K562 (cell line): ENCODE results near the gene PGF. TPM values are rescaled to one million over a fixed set of nuclear protein-coding genes. Genes with fewer than 3 reads are reported as not detected.
A peak's percentile ranks its signal among the peaks of the same experiment; 100 is the strongest.

ENCODE experiments used
- ATAC-seq: fragments of 200-7000 bp; cut with Tn5 transposase; 3 replicates; pipeline ENCODE4 v1.9.1; 2020; ENCODE audit warnings: moderate library complexity
- BruUV-seq: library from RNA; stranded (reverse); fragments of 400-500 nt; replicated peaks from 2 replicates; lab custom pipeline; 2021; lab: Mats Ljungman, UMichigan
- CTCF ChIA-PET: fragments of 300-600 bp; formaldehyde crosslinking; extraction: SDS; loops from one replicate; lab custom pipeline; 2021; ENCODE audit warnings: low intra/inter-chr PET ratio; lab: Yijun Ruan, JAX
- POLR2A ChIA-PET: fragments of 300-600, 350-650 bp; sonication (Branson Sonifier 250); formaldehyde crosslinking; extraction: SDS; loops from one replicate; lab custom pipeline; 2021; ENCODE audit warnings: antibody characterized with exemption, inconsistent platforms; lab: Yijun Ruan, JAX
- DNase-seq, 4 experiments: peaks; one replicate each; pipeline versions ENCODE4 v3.0.0 to v3.0.0-alpha.2; 2011 to 2018; ENCODE audit warnings: low spot score in 3 of 4, mixed read lengths in 3 of 4; ENCODE audit errors: extremely low read depth in 1 of 4
- FAIRE-seq: peaks from 2 replicates; lab custom pipeline; 2011; peaks lifted over from hg19 to GRCh38; lab: Jason Lieb, UNC
- H2AFZ ChIP-seq: 2 replicates; pipeline ENCODE4 v1.6.0; 2011; ENCODE audit warnings: low read depth, low read length, control low read depth, inconsistent platforms
- H3K27ac ChIP-seq: fragments of 200-600 bp; 3 replicates; pipeline ENCODE4 v1.8.0; 2011; ENCODE audit warnings: low read depth, mild to moderate bottlenecking, control low read depth, inconsistent platforms, low read length, moderate library complexity, mixed read lengths; ENCODE audit errors: extremely low read depth
- H3K27me3 ChIP-seq, 2 experiments: fragments of 300-600 bp in 1 of 2; 2 replicates in 1 of 2; 3 replicates in 1 of 2; pipeline versions ENCODE4 v1.6.0 to v1.8.0; 2011; ENCODE audit warnings: inconsistent platforms in 2 of 2, low read length in 2 of 2, mild to moderate bottlenecking in 1 of 2, mixed read lengths in 1 of 2, moderate library complexity in 1 of 2; ENCODE audit not compliant: control insufficient read depth in 2 of 2, insufficient read depth in 2 of 2
- H3K36me3 ChIP-seq: fragments of 300-600 bp; 3 replicates; pipeline ENCODE4 v1.8.0; 2011; ENCODE audit warnings: mild to moderate bottlenecking, low read length, inconsistent platforms; ENCODE audit not compliant: control insufficient read depth, insufficient read depth
- H3K4me1 ChIP-seq, 2 experiments: fragments of 200-600 bp in 1 of 2; replicated peaks in 1 of 2; 2 replicates in 1 of 2; 3 replicates in 1 of 2; pipeline versions ENCODE4 v1.5.1 to v1.8.0; 2011; ENCODE audit warnings: inconsistent platforms in 2 of 2, low read length in 2 of 2, mild to moderate bottlenecking in 1 of 2, mixed read lengths in 1 of 2, moderate library complexity in 1 of 2; ENCODE audit not compliant: control insufficient read depth in 2 of 2, insufficient read depth in 2 of 2
- H3K4me2 ChIP-seq: 2 replicates; pipeline ENCODE4 v1.6.1; 2011; ENCODE audit warnings: low read length, control low read depth, inconsistent platforms, mixed read lengths; ENCODE audit not compliant: insufficient read depth
- H3K4me3 ChIP-seq: fragments of 200-600 bp; sonication (generic), shearing (Covaris generic); 2 replicates; pipeline ENCODE4 v1.5.1; 2016; ENCODE audit warnings: control low read depth, inconsistent platforms
- H3K79me2 ChIP-seq: fragments of 200-600 bp; 3 replicates; pipeline ENCODE4 v1.8.0; 2011; ENCODE audit warnings: low read length, inconsistent platforms; ENCODE audit not compliant: control insufficient read depth, insufficient read depth
- H3K9ac ChIP-seq, 2 experiments: 2 replicates each; pipeline versions ENCODE4 v1.6.0 to v1.6.1; 2011; ENCODE audit warnings: low read depth in 2 of 2, low read length in 2 of 2, control low read depth in 1 of 2, inconsistent platforms in 1 of 2, mild to moderate bottlenecking in 1 of 2, mixed read lengths in 1 of 2; ENCODE audit not compliant: insufficient read depth in 1 of 2
- H3K9me1 ChIP-seq: one replicate; pipeline ENCODE4 v1.6.0; 2011; ENCODE audit warnings: inconsistent platforms, mild to moderate bottlenecking, low read length, moderate library complexity; ENCODE audit not compliant: control insufficient read depth, insufficient read depth
- H3K9me3 ChIP-seq: replicated peaks from 2 replicates; pipeline ENCODE4 v1.5.1; 2011; ENCODE audit warnings: low read depth, low read length, inconsistent platforms; ENCODE audit not compliant: control insufficient read depth, insufficient read depth
- H4K20me1 ChIP-seq: replicated peaks from 2 replicates; pipeline ENCODE4 v1.6.1; 2011; ENCODE audit warnings: low read length, inconsistent platforms, mixed read lengths; ENCODE audit not compliant: control insufficient read depth, insufficient read depth
- BRF2 ChIP-seq: IDR thresholded peaks from 3 replicates; pipeline ENCODE4 v1.6.1; 2011; ENCODE audit warnings: borderline replicate concordance, mild to moderate bottlenecking; ENCODE audit not compliant: insufficient read length, insufficient read depth
- NCOA2 ChIP-seq, 2 experiments: fragments of 450-650 bp; IDR thresholded peaks; 2 replicates each; pipeline ENCODE4 v1.6.1; 2018; ENCODE audit warnings: mild to moderate bottlenecking in 2 of 2, moderate library complexity in 1 of 2; ENCODE audit not compliant: partially characterized antibody in 2 of 2
- NR2C1 ChIP-seq, 2 experiments: fragments of 450-650 bp; IDR thresholded peaks; 2 replicates each; pipeline ENCODE4 v1.6.1; 2017; ENCODE audit warnings: mild to moderate bottlenecking in 2 of 2, antibody characterized with exemption in 1 of 2, inconsistent platforms in 1 of 2, missing compliant biosample characterization in 1 of 2, missing genetic modification characterization in 1 of 2
- WGBS: fragments of 100-300 bp; shearing (Covaris generic); methylation state at CpG from one replicate; pipeline ENCODE4 v1.1.6; 2016; ENCODE audit warnings: low coverage, mixed read lengths; ENCODE audit not compliant: insufficient coverage; ENCODE audit errors: missing lambda C conversion rate; 5-methylcytosine and 5-hydroxymethylcytosine counted together
- in situ Hi-C: fragments of 300-500 bp; cut with MboI; formaldehyde crosslinking; loops from 4 replicates; pipeline ENCODE4 v1.15.0; 2018; ENCODE audit warnings: inconsistent platforms, mixed read lengths
- intact Hi-C: fragments of 100-400 bp; cut with micrococcal nuclease; formaldehyde crosslinking; loops from 2 replicates; pipeline ENCODE4 v1.14.2; 2022
- polyA plus RNA-seq, 8 experiments: library from polyadenylated mRNA; depleted of rRNA in 4 of 8; stranded (reverse) in 5 of 8; unstranded in 3 of 8; fragments of >200 nt; fragmentation: Nextera tagmentation in 2 of 8; fragmentation: Illumina TruSeq in 1 of 8; extraction: Ambion mirVana in 2 of 8; extraction: Trizol in 1 of 8; gene quantifications; 2 replicates each; pipeline versions ENCODE4 v1.2.1 to v1.2.3, GENCODE V29; 2011 to 2014; ENCODE audit warnings: inconsistent platforms in 1 of 8, missing spikeins in 1 of 8
- total RNA-seq, 7 experiments: library from RNA; depleted of rRNA in 6 of 7; stranded (reverse); fragments of >200 nt in 6 of 7; fragmentation: Illumina TruSeq in 2 of 7; extraction: Trizol in 2 of 7; gene quantifications; 2 replicates each; pipeline versions ENCODE4 v1.2.1 to v1.2.3, GENCODE V29; 2011 to 2021; ENCODE audit warnings: low replicate concordance in 1 of 7
- TF ChIP-seq, protein P1 (sequence below): sonication (generic); formaldehyde crosslinking; IDR thresholded peaks from 2 replicates; pipeline ENCODE4 v1.8.0; 2022; ENCODE audit warnings: mild to moderate bottlenecking, missing genetic modification reagents

Gene PGF
- total and polyA plus RNA-seq, 9 of the 15 experiments (the other 6 are each of a cell fraction or from before 2014, with no cell fraction given) = 0.04 to 0.44 (median 0.18) TPM

GRCh38 chr14:74973905-74974363 lies 18.5 kb upstream of the PGF start:
- Histone ChIP-seq H3K9me3 (no peaks in the 10 kb centered on the region), H2AFZ (0 out of 2 replicates have a peak overlapping the region, but pooled peaks have one; percentile 16), H3K9ac (0 out of 4 replicates have a peak overlapping the region, but pooled peaks of 1 of the 2 experiments have one; percentile 13), H3K27me3 (no peaks in the 10 kb centered on the region), H3K9me1 (no peaks in the 10 kb centered on the region), H3K4me1 (peaks cover 0 to 19% of the 10 kb centered on the region in 2 experiments; a peak in 2 of 5 replicates), H3K4me2 (no peak overlapping the region), H3K36me3 (no peaks in the 10 kb centered on the region), H3K4me3 (no peak overlapping the region)
- no peak for FAIRE-seq
- ChIA-PET CTCF (no interaction called here), POLR2A (interaction anchor here (0.5 kb wide), 1 partner anchor 25 kb away, joined by 3 read pairs; no protein-coding TSS in a partner anchor)
- no peak for TF ChIP-seq BRF2
- TF ChIP-seq NR2C1 (IDR thresholded peaks at IDR 0.05) = peak; percentile 40; the same call in 1 of the 2 replicates
- no peak for TF ChIP-seq NR2C1 (tag; IDR thresholded peaks at IDR 0.05)
- TF ChIP-seq, protein P1, sequence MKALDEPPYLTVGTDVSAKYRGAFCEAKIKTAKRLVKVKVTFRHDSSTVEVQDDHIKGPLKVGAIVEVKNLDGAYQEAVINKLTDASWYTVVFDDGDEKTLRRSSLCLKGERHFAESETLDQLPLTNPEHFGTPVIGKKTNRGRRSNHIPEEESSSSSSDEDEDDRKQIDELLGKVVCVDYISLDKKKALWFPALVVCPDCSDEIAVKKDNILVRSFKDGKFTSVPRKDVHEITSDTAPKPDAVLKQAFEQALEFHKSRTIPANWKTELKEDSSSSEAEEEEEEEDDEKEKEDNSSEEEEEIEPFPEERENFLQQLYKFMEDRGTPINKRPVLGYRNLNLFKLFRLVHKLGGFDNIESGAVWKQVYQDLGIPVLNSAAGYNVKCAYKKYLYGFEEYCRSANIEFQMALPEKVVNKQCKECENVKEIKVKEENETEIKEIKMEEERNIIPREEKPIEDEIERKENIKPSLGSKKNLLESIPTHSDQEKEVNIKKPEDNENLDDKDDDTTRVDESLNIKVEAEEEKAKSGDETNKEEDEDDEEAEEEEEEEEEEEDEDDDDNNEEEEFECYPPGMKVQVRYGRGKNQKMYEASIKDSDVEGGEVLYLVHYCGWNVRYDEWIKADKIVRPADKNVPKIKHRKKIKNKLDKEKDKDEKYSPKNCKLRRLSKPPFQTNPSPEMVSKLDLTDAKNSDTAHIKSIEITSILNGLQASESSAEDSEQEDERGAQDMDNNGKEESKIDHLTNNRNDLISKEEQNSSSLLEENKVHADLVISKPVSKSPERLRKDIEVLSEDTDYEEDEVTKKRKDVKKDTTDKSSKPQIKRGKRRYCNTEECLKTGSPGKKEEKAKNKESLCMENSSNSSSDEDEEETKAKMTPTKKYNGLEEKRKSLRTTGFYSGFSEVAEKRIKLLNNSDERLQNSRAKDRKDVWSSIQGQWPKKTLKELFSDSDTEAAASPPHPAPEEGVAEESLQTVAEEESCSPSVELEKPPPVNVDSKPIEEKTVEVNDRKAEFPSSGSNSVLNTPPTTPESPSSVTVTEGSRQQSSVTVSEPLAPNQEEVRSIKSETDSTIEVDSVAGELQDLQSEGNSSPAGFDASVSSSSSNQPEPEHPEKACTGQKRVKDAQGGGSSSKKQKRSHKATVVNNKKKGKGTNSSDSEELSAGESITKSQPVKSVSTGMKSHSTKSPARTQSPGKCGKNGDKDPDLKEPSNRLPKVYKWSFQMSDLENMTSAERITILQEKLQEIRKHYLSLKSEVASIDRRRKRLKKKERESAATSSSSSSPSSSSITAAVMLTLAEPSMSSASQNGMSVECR (CRISPR knock-in tag) = no peak
- TF ChIP-seq NCOA2 (IDR thresholded peaks at IDR 0.05; ENCODE audit: partially characterized antibody in 2 of 2) = no peak
- TF ChIP-seq, all 486 proteins: peak for 1
- intact Hi-C loops = no loop called here
- Histone ChIP-seq H3K79me2 (no peaks in the 10 kb centered on the region), H4K20me1 (no peaks in the 10 kb centered on the region), H3K27ac (no peak overlapping the region)
- BruUV-seq = no TSS peak
- no peak for DNase-seq
- in situ Hi-C loops = no loop called here
- 75% methylated on average over 1 of the region's 5 CpGs for WGBS
- ATAC-seq = no peak
